A673 (cell line): Measurements from ENCODE around the gene GRP. TPM values are rescaled to one million over a fixed set of nuclear protein-coding genes. Genes with fewer than 3 reads are reported as not detected.
"Not testable (repeated sequence)": the region's sequence is repeated elsewhere in the genome, so short reads cannot be mapped to it uniquely, and the experiment has no call there.

Experiments
- BruUV-seq: library from RNA; stranded (reverse); fragments of 400-500 nt; replicated peaks from 2 replicates; lab custom pipeline; 2021; lab: Mats Ljungman, UMichigan
- CTCF ChIA-PET: fragments of 300-600 bp; sonication (Branson Sonifier 250); formaldehyde crosslinking; loops from one replicate; lab custom pipeline; 2022; ENCODE audit warnings: antibody characterized with exemption; lab: Charles Lee
- POLR2A ChIA-PET: fragments of 300-600 bp; sonication (Branson Sonifier 250); formaldehyde crosslinking; loops from one replicate; lab custom pipeline; 2022; ENCODE audit warnings: antibody characterized with exemption; ENCODE audit not compliant: low non-redundant PET; lab: Charles Lee
- DNase-seq: peaks from one replicate; pipeline ENCODE4 v3.0.0-alpha.2; 2015; ENCODE audit warnings: low spot score
- H3K27ac ChIP-seq: fragments of 200-600 bp; sonication (generic); 2 replicates; pipeline ENCODE4 v1.5.1; 2016; ENCODE audit warnings: mixed run types, low read depth, mild to moderate bottlenecking, mixed read lengths, antibody characterized with exemption, low read length; ENCODE audit not compliant: poor library complexity, severe bottlenecking
- H3K27me3 ChIP-seq: fragments of 200-600 bp; sonication (generic); replicated peaks from 2 replicates; pipeline ENCODE4 v1.6.1; 2017; ENCODE audit warnings: mixed run types, low read depth, mild to moderate bottlenecking, mixed read lengths, antibody characterized with exemption, low read length; ENCODE audit not compliant: insufficient read depth, poor library complexity
- H3K36me3 ChIP-seq: fragments of 200-600 bp; sonication (generic); 2 replicates; pipeline ENCODE4 v1.6.1; 2016; ENCODE audit warnings: mixed run types, mild to moderate bottlenecking, mixed read lengths, antibody characterized with exemption, low read length; ENCODE audit not compliant: insufficient read depth, poor library complexity, severe bottlenecking
- H3K4me1 ChIP-seq: fragments of 200-600 bp; sonication (generic); 2 replicates; pipeline ENCODE4 v1.6.1; 2017; ENCODE audit warnings: mixed run types, mild to moderate bottlenecking, mixed read lengths, antibody characterized with exemption, low read length; ENCODE audit not compliant: insufficient read depth, poor library complexity, severe bottlenecking
- H3K4me3 ChIP-seq: fragments of 200-600 bp; sonication (generic); 2 replicates; pipeline ENCODE4 v1.5.1; 2016; ENCODE audit warnings: low read depth, mixed run types, mild to moderate bottlenecking, mixed read lengths, low read length; ENCODE audit not compliant: poor library complexity, severe bottlenecking
- H3K9me3 ChIP-seq: fragments of 200-600 bp; sonication (generic); 2 replicates; pipeline ENCODE4 v1.6.1; 2016; ENCODE audit warnings: mixed run types, low read depth, mild to moderate bottlenecking, mixed read lengths, antibody characterized with exemption, low read length; ENCODE audit not compliant: poor library complexity, severe bottlenecking
- EZH2 ChIP-seq: fragments of 200-600 bp; sonication (generic); IDR thresholded peaks from 2 replicates; pipeline ENCODE4 v1.6.1; 2017; ENCODE audit warnings: borderline replicate concordance, low read depth, mild to moderate bottlenecking, mixed read lengths, antibody characterized with exemption, low read length; ENCODE audit not compliant: poor library complexity, severe bottlenecking
- intact Hi-C: fragments of 100-400 bp; cut with micrococcal nuclease; formaldehyde crosslinking; loops from one replicate; pipeline ENCODE4 v1.10.0; 2022; ENCODE audit not compliant: unreplicated experiment
- total RNA-seq: library from RNA; stranded (reverse); gene quantifications from 2 replicates; pipeline ENCODE4 v1.2.3, GENCODE V29; 2021
- TF ChIP-seq, protein P1 (sequence below): fragments of 300-800, 200-600 bp; sonication (generic); conservative IDR thresholded peaks from 2 replicates; pipeline ENCODE4 v1.5.1; 2017; ENCODE audit warnings: low read depth, mild to moderate bottlenecking, antibody characterized with exemption, low read length, moderate library complexity, mixed read lengths

The GRP gene
- total RNA-seq, 1 experiment from 2014 or later, result 346 TPM

DNA sequence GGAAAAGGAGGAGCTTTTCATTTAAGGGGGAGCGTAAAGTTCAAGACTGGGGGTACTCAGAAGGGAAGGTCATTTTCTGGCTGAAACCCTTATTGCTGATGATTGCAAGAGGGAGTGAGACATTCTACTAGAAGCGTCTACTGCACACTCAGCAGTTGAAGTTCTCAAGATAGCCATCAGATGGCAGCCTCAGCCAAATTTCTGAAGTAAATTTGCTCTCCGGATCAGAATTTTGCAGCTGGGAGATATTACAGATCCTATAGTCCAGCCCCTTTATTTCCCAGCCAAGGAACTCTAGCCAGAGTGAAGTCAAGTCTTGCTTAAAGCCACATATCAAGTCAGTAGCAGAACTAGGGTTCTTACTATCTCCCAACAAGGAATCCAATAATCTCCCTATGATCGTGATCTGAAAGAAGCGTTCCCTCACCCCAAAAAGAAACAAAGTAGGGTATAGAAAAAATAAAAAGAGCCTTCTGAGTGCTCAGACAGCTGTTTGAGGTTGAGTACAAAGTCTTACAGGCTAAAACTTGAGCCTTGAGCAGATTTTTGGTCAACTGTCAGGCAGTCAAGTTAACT lies 29.3 kb downstream of the GRP start:
- no peak for TF ChIP-seq EZH2
- TF ChIP-seq, protein P1, sequence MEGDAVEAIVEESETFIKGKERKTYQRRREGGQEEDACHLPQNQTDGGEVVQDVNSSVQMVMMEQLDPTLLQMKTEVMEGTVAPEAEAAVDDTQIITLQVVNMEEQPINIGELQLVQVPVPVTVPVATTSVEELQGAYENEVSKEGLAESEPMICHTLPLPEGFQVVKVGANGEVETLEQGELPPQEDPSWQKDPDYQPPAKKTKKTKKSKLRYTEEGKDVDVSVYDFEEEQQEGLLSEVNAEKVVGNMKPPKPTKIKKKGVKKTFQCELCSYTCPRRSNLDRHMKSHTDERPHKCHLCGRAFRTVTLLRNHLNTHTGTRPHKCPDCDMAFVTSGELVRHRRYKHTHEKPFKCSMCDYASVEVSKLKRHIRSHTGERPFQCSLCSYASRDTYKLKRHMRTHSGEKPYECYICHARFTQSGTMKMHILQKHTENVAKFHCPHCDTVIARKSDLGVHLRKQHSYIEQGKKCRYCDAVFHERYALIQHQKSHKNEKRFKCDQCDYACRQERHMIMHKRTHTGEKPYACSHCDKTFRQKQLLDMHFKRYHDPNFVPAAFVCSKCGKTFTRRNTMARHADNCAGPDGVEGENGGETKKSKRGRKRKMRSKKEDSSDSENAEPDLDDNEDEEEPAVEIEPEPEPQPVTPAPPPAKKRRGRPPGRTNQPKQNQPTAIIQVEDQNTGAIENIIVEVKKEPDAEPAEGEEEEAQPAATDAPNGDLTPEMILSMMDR, result peak; percentile 86
- no peaks in the 10 kb centered on the region for H3K9me3 ChIP-seq
- peak; percentile 94 for DNase-seq
- H3K27ac ChIP-seq, result peak overlapping the region; percentile 44
- CTCF ChIA-PET, result interaction anchor here (0.5 to 3.7 kb wide), 8 partner anchors 16 to 574 kb away, joined by 3 to 69 read pairs (median 4); no protein-coding TSS in a partner anchor
- no peaks in the 10 kb centered on the region for H3K36me3 ChIP-seq
- H3K4me1 ChIP-seq, result peaks cover 19% of the 10 kb centered on the region
- intact Hi-C loops, result loop anchor here (1.0 to 5.0 kb wide), 4 partner anchors 59 to 573 kb away; no protein-coding TSS in a partner anchor
- no TSS peak for BruUV-seq
- H3K27me3 ChIP-seq, result no peaks in the 10 kb centered on the region
- POLR2A ChIA-PET, result no interaction called here
- no peak overlapping the region for H3K4me3 ChIP-seq

DNA sequence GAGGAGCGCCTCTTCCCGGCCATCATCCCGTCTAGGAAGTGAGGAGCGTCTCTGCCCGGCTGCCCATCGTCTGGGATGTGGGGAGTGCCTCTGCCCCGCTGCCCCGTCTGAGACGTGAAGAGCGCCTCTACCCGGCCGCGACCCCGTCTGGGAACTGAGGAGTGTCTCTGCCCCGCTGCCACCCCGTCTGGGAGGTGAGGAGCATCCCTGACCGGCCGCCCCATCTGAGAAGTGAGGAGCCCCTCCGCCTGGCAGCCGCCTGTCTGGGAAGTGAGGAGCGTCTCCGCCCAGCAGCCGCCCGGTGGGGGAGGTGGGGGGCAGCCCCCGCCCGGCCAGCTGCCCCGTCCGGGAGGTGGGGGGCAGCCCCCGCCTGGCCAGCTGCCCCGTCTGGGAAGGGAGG lies 35.5 kb downstream of the GRP start:
- H3K9me3 ChIP-seq, BruUV-seq, CTCF ChIA-PET, H3K27ac ChIP-seq, H3K36me3 ChIP-seq, H3K4me1 ChIP-seq, DNase-seq, H3K4me3 ChIP-seq, H3K27me3 ChIP-seq, POLR2A ChIA-PET, intact Hi-C loops: not testable (repeated sequence)

DNA sequence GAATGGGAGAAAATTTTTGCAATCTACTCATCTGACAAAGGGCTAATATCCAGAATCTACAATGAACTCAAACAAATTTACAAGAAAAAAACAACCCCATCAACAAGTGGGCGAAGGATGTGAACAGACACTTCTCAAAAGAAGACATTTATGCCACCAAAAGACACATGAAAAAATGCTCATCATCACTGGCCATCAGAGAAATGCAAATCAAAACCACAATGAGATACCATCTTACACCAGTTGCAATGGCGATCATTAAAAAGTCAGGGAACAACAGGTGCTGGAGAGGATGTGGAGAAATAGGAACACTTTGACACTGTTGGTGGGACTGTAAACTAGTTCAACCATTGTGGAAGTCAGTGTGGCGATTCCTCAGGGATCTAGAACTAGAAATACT lies 41.9 kb downstream of the GRP start:
- H3K4me3 ChIP-seq, H3K9me3 ChIP-seq, intact Hi-C loops, H3K27ac ChIP-seq, CTCF ChIA-PET, BruUV-seq, POLR2A ChIA-PET, H3K27me3 ChIP-seq, H3K36me3 ChIP-seq, DNase-seq: not testable (repeated sequence)
- peaks cover 23% of the 10 kb centered on the region for H3K4me1 ChIP-seq

DNA sequence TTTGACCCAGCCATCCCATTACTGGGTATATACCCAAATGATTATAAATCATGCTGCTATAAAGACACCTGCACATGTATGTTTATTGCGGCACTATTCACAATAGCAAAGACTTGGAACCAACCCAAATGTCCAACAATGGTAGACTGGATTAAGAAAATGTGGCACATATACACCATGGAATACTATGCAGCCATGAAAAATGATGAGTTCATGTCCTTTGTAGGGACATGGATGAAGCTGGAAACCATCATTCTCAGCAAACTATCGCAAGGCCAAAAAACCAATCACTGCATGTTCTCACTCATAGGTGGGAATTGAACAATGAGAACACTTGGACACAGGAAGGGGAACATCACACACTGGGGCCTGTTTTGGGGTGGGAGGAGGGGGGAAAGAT lies 42.3 kb downstream of the GRP start:
- intact Hi-C loops, BruUV-seq, H3K4me3 ChIP-seq, H3K36me3 ChIP-seq, DNase-seq, H3K27me3 ChIP-seq, H3K9me3 ChIP-seq, CTCF ChIA-PET, POLR2A ChIA-PET, H3K27ac ChIP-seq: not testable (repeated sequence)
- H3K4me1 ChIP-seq, result peaks cover 23% of the 10 kb centered on the region
